Upper lobe of left lung (tissue), 6 donors: ENCODE results near the gene PTGDR. TPM values are rescaled to one million over a fixed set of nuclear protein-coding genes. Genes with fewer than 3 reads are reported as not detected.

Experiments
- ATAC-seq, 2 donors: fragments of 200-7000 bp; cut with Tn5 transposase; one replicate each; pipeline ENCODE4 v1.9.1; 2022; ENCODE audit warnings: mild to moderate bottlenecking in 2 of 2, moderate library complexity in 2 of 2; ENCODE audit not compliant: low FRiP score in 2 of 2
- DNase-seq, 2 donors: peaks; one replicate each; pipeline ENCODE4 v3.0.0-alpha.2; 2019 to 2020
- H3K27ac ChIP-seq, 4 donors: fragments of 200-600 bp; sonication (generic); one replicate each; pipeline ENCODE4 v1.5.1; 2016 to 2019
- H3K27me3 ChIP-seq, 4 donors: fragments of 200-600 bp; sonication (generic); one replicate each; pipeline ENCODE4 v1.5.1; 2017 to 2019
- H3K36me3 ChIP-seq, 4 donors: fragments of 200-600 bp; sonication (generic); one replicate each; pipeline ENCODE4 v1.5.1; 2016 to 2019
- H3K4me1 ChIP-seq, 4 donors: fragments of 200-600 bp; sonication (generic); one replicate each; pipeline ENCODE4 v1.5.1; 2018 to 2019
- H3K4me3 ChIP-seq, 4 donors: fragments of 200-600 bp; sonication (generic); one replicate each; pipeline ENCODE4 v1.5.1; 2017 to 2019; ENCODE audit warnings: mild to moderate bottlenecking in 2 of 4, moderate library complexity in 1 of 4
- H3K9me3 ChIP-seq, 4 donors: fragments of 200-600 bp; sonication (generic); one replicate each; pipeline ENCODE4 v1.5.1; 2018 to 2019
- EP300 ChIP-seq, 4 donors: sonication (generic); formaldehyde crosslinking; IDR thresholded peaks; one replicate each; pipeline ENCODE4 v1.5.1; 2017; ENCODE audit warnings: antibody characterized with exemption in 4 of 4, control low read depth in 2 of 4
- POLR2A ChIP-seq, 4 donors: fragments of 450-650 bp; IDR thresholded peaks; one replicate each; pipeline ENCODE4 v1.5.1; 2016 to 2017; ENCODE audit warnings: antibody characterized with exemption in 4 of 4, mild to moderate bottlenecking in 2 of 4
- POLR2AphosphoS5 ChIP-seq, 2 donors: sonication (generic); formaldehyde crosslinking; IDR thresholded peaks; one replicate each; pipeline ENCODE4 v1.5.1; 2017; ENCODE audit warnings: antibody characterized with exemption in 2 of 2
- WGBS, 2 donors: methylation state at CpG; one replicate each; pipeline ENCODE4 v1.1.5; 2017 to 2018; 5-methylcytosine and 5-hydroxymethylcytosine counted together
- total RNA-seq, 6 donors: library from RNA; depleted of rRNA in 4 of 6; stranded (reverse); fragments of >200 nt in 4 of 6; gene quantifications; one replicate each; pipeline versions ENCODE4 v1.1.0 to v1.2.1, GENCODE V29; 2016 to 2021
- TF ChIP-seq, protein P1 (sequence below), 6 experiments: fragments of 450-650 bp in 4 of 6; fragments of 200-600 bp in 2 of 6; sonication (generic) in 2 of 6; IDR thresholded peaks; one replicate each; pipeline ENCODE4 v1.5.1; 2016 to 2019; ENCODE audit warnings: antibody characterized with exemption in 6 of 6
- donor health status: DM: no; HTN: no; CAD: no; lungs with moderate emphysema.
- donor health status: DM: no; HTN: yes; CAD: no; lungs with severe emphysema.

PTGDR gene
- total RNA-seq, 6 donors from 2014 or later = 1.0 to 3.0 (median 1.7) TPM

DNA sequence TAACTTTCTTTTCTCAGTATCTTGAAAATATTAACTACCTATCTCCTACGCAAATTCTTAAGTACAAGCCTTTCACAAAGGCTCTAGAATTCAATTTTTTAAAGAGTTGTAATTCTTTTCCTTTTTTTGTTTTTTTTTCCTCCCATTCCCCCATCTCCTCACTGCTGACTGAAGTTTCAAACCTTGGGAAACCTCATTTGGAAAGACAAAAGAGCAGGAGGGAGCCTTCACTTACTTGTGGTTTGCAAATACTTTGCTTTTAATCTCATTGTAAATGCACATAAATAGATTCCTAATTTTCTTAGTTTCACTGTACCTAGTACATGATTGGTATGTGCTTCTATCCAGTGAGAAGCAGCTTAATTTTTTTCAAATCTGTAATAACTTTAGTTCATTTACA, 15.8 kb upstream of the PTGDR start:
- no peaks in the 10 kb centered on the region for H3K36me3 ChIP-seq
- H3K27me3 ChIP-seq = no peaks in the 10 kb centered on the region
- no peaks in the 10 kb centered on the region for H3K9me3 ChIP-seq
- ATAC-seq (no peak), DNase-seq (no peak)
- 85 to 94% methylated on average over 1 of the region's 1 CpG for WGBS, 2 donors
- no peak overlapping the region for H3K27ac ChIP-seq
- H3K4me1 ChIP-seq = no peaks in the 10 kb centered on the region
- no peak overlapping the region for H3K4me3 ChIP-seq
- TF ChIP-seq POLR2AphosphoS5 (IDR thresholded peaks at IDR 0.05) = no peak
- no peak for TF ChIP-seq POLR2A (IDR thresholded peaks at IDR 0.05)
- no peak for TF ChIP-seq EP300 (IDR thresholded peaks at IDR 0.05)

DNA sequence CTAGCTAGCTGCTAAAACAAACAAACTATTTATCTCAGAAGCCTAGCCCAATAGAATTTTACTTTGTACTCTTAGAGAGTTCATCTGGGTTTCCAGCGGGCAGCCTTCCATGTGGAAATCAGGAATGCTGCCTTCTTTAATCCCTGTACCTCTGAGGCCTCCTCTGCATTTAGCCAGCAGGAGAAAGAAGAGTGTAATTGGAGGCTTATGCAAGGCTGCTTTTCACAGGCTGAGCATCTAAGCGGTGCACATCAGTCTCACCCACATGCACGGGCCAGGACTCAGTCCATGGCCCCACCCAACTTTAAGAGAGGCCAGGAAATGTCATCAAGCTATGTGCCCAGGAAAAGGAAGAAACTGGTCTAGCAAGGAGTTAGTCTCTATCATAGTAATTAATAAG, 14.0 kb upstream of the PTGDR start:
- no peak for TF ChIP-seq POLR2AphosphoS5 (IDR thresholded peaks at IDR 0.05)
- H3K27ac ChIP-seq = no peak overlapping the region
- ATAC-seq (no peak), DNase-seq (no peak)
- no peaks in the 10 kb centered on the region for H3K27me3 ChIP-seq
- no peaks in the 10 kb centered on the region for H3K4me1 ChIP-seq
- H3K4me3 ChIP-seq = no peak overlapping the region
- WGBS, 2 donors = 43 to 56% methylated on average over 3 of the region's 3 CpGs
- H3K9me3 ChIP-seq = no peaks in the 10 kb centered on the region
- H3K36me3 ChIP-seq = no peaks in the 10 kb centered on the region

DNA sequence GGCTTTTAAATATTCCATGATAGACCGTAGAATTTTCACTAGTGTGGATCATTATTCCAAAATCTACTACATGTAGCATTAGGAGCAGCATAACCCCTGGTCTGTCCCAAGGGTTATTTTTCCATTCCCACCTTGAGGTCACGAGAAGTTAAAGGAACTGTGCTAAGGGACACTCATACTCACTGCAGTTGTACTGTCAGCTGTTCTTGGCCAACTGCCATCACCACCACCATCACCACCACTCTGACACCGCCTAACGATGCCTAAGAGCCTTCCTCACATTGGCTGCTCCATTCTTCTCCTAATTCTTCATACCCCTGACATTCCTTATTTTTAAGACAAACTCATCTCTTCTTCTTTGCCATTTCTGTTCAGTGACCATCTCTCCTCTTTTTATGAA, 13.4 kb upstream of the PTGDR start:
- ATAC-seq (no peak), DNase-seq (no peak)
- Histone ChIP-seq H3K4me3 (no peak overlapping the region), H3K9me3 (no peaks in the 10 kb centered on the region), H3K36me3 (no peaks in the 10 kb centered on the region), H3K4me1 (no peaks in the 10 kb centered on the region), H3K27ac (no peak overlapping the region), H3K27me3 (no peaks in the 10 kb centered on the region)
- WGBS, 2 donors = 76 to 84% methylated on average over 4 of the region's 4 CpGs
- TF ChIP-seq EP300 (IDR thresholded peaks at IDR 0.05) = no peak
- TF ChIP-seq, protein P1, sequence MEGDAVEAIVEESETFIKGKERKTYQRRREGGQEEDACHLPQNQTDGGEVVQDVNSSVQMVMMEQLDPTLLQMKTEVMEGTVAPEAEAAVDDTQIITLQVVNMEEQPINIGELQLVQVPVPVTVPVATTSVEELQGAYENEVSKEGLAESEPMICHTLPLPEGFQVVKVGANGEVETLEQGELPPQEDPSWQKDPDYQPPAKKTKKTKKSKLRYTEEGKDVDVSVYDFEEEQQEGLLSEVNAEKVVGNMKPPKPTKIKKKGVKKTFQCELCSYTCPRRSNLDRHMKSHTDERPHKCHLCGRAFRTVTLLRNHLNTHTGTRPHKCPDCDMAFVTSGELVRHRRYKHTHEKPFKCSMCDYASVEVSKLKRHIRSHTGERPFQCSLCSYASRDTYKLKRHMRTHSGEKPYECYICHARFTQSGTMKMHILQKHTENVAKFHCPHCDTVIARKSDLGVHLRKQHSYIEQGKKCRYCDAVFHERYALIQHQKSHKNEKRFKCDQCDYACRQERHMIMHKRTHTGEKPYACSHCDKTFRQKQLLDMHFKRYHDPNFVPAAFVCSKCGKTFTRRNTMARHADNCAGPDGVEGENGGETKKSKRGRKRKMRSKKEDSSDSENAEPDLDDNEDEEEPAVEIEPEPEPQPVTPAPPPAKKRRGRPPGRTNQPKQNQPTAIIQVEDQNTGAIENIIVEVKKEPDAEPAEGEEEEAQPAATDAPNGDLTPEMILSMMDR (IDR thresholded peaks at IDR 0.05) = no peak
- no peak for TF ChIP-seq POLR2A (IDR thresholded peaks at IDR 0.05)
- no peak for TF ChIP-seq POLR2AphosphoS5 (IDR thresholded peaks at IDR 0.05)

DNA sequence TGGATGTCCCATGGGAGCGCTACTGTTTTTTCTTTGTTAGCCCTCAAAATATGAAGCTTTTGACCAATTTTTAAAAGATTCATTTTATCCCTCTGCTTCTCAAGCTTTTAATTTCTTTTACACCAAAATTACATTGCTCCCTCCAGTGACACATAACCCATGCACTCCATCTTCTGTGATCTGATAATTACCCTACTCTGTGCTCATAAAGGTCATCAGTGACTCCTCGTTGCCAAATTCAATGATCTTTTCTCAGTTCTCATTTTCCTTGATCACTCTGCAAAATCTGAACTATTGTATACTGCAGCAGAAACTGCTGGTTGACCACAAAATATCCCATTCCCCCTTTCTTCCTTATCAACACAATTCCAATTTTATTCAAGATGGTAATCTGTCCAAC, 8.7 kb upstream of the PTGDR start:
- no peaks in the 10 kb centered on the region for H3K27me3 ChIP-seq
- DNase-seq = no peak
- H3K27ac ChIP-seq = no peak overlapping the region
- H3K9me3 ChIP-seq = no peaks in the 10 kb centered on the region
- WGBS, 2 donors = 86 to 87% methylated on average over 2 of the region's 2 CpGs
- H3K4me3 ChIP-seq = no peak overlapping the region
- no peak for ATAC-seq
- H3K36me3 ChIP-seq = no peaks in the 10 kb centered on the region
- no peaks in the 10 kb centered on the region for H3K4me1 ChIP-seq
- TF ChIP-seq EP300 (IDR thresholded peaks at IDR 0.05) (no peak), POLR2A (IDR thresholded peaks at IDR 0.05) (no peak), POLR2AphosphoS5 (IDR thresholded peaks at IDR 0.05) (no peak)
- TF ChIP-seq, protein P1 (IDR thresholded peaks at IDR 0.05) = no peak

DNA sequence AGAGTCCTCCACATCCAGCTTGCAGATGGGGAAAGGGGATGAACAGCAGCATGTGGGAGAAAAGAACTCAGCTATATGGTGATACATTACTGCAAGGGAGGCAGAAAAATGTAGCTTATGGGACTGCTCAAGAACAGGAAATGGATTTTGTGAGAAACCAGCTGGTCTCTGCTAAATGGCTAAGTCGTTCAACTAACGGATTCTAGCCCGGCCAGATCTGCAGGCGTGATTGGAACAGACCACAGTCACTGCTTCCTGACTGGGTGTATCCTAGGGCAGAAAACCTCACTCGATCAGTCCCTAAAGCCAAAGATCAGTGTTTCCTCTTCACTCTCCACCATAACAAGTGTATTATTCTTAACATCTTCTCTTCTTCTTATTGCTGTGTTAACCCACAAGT, 8.1 kb upstream of the PTGDR start:
- no peaks in the 10 kb centered on the region for H3K36me3 ChIP-seq
- no peaks in the 10 kb centered on the region for H3K4me1 ChIP-seq
- H3K9me3 ChIP-seq = no peaks in the 10 kb centered on the region
- no peak overlapping the region for H3K27ac ChIP-seq
- H3K4me3 ChIP-seq = no peak overlapping the region
- DNase-seq (no peak), ATAC-seq (no peak)
- TF ChIP-seq, protein P1 (IDR thresholded peaks at IDR 0.05) = no peak
- no peak for TF ChIP-seq POLR2AphosphoS5 (IDR thresholded peaks at IDR 0.05)
- no peak for TF ChIP-seq POLR2A (IDR thresholded peaks at IDR 0.05)
- TF ChIP-seq EP300 (IDR thresholded peaks at IDR 0.05) = no peak
- no peaks in the 10 kb centered on the region for H3K27me3 ChIP-seq
- WGBS, 2 donors = 25 to 36% methylated on average over 5 of the region's 5 CpGs

DNA sequence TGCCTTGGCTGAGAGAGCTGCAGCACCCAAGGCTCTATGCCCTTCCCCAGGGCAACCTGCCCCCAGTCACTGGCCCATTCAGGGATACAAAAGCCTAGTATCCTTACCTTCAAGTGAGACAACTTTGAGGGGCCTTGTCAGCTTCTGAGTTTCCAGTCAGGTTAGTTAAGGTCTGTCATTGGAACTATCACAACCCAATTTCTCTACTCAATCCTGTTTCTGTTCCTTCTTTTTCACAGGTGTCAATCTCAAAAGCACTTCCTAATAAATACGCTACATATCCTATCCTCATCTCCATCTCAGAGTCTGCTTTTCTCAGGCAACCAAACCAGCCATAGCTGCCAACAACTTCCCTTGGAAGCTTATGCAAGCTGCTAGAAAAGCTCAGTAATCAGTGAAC, 4.9 kb upstream of the PTGDR start:
- TF ChIP-seq POLR2AphosphoS5 (IDR thresholded peaks at IDR 0.05) = no peak
- TF ChIP-seq EP300 (IDR thresholded peaks at IDR 0.05) = no peak
- no peak for TF ChIP-seq POLR2A (IDR thresholded peaks at IDR 0.05)
- TF ChIP-seq, protein P1 (IDR thresholded peaks at IDR 0.05) = no peak
- DNase-seq = no peak
- ATAC-seq = no peak
- no peak overlapping the region for H3K27ac ChIP-seq
- WGBS, 2 donors = 67 to 87% methylated on average over 1 of the region's 1 CpG
- no peak overlapping the region for H3K4me3 ChIP-seq
- peaks cover 6 to 9% (median 7%) of the 10 kb centered on the region in 4 donors for H3K4me1 ChIP-seq
- H3K27me3 ChIP-seq = peaks cover 0 to 3% (median 0%) of the 10 kb centered on the region in 4 donors
- no peaks in the 10 kb centered on the region for H3K36me3 ChIP-seq
- H3K9me3 ChIP-seq = no peaks in the 10 kb centered on the region
